ENCODE results near the gene ELL2.

DNA sequence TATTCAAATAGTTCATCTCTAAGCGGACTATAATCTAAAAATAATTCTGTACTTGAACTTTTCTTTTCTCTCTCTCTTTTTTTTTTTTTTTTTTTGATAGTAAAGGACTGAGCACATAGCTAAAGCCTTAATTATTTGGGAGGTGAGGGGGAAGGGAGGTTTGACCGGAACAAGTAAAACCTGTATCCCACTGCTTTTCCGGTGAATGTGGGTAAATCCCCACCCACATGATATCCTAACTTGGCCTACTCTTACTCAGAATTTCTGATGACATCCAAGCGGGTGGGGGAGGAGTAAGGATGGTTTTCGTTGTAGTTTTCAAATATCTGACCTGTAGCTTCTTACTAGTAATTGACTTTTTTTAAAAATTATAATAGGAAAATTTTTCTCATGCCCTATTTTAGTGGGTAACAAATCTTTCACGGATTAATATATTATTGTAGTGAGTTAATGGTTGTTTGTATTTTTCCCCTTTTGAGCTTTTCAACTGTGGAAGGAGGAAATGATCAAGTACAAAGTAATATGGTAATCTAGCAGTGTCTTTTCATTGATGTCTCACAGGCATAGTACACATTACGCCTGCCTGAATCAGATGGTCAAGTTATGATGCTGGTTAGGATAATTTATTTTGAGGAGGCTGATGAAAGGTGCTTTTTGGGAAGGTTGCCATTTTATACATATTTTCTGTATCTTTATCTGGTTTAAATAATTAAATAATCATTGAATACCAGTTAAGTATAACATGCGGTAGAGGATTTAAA, 2.2 kb upstream of the ELL2 start:
- TF ChIP-seq, protein P1, sequence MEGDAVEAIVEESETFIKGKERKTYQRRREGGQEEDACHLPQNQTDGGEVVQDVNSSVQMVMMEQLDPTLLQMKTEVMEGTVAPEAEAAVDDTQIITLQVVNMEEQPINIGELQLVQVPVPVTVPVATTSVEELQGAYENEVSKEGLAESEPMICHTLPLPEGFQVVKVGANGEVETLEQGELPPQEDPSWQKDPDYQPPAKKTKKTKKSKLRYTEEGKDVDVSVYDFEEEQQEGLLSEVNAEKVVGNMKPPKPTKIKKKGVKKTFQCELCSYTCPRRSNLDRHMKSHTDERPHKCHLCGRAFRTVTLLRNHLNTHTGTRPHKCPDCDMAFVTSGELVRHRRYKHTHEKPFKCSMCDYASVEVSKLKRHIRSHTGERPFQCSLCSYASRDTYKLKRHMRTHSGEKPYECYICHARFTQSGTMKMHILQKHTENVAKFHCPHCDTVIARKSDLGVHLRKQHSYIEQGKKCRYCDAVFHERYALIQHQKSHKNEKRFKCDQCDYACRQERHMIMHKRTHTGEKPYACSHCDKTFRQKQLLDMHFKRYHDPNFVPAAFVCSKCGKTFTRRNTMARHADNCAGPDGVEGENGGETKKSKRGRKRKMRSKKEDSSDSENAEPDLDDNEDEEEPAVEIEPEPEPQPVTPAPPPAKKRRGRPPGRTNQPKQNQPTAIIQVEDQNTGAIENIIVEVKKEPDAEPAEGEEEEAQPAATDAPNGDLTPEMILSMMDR (conservative IDR thresholded peaks at IDR 0.05 in 1 of 2, IDR thresholded peaks at IDR 0.05 in 1 of 2; ENCODE audit: low read depth in 1 of 2, low read length in 2 of 2) = no peak
- TF ChIP-seq EZH2 (IDR thresholded peaks at IDR 0.05; ENCODE audit: low read length, missing control alignments) = no peak

Measured in fibroblast of lung (primary cell).